GM23248 (cell line): ENCODE results near the gene CLEC2B.

Experiments
- EZH2 ChIP-seq: fragments of 200-600 bp; sonication (generic); IDR thresholded peaks from 2 replicates; pipeline ENCODE4 v1.6.1; 2018; ENCODE audit warnings: antibody characterized with exemption, mild to moderate bottlenecking; ENCODE audit not compliant: insufficient read depth, poor library complexity, severe bottlenecking
- EZH2phosphoT487 ChIP-seq: fragments of 200-600 bp; sonication (generic); IDR thresholded peaks from 2 replicates; pipeline ENCODE4 v1.6.1; 2018; ENCODE audit warnings: antibody characterized with exemption, moderate library complexity, mild to moderate bottlenecking, low read depth; ENCODE audit not compliant: insufficient read depth

GRCh38 chr12:9899209-9899608 lies 30.1 kb upstream of the CLEC2B start:
- TF ChIP-seq EZH2phosphoT487, result no peak
- TF ChIP-seq EZH2, result no peak
